ENCODE data around the gene CTSK. TPM values are rescaled to one million over a fixed set of nuclear protein-coding genes. Genes with fewer than 3 reads are reported as not detected.
A peak's percentile ranks its signal among the peaks of the same experiment; 100 is the strongest.

Gene CTSK
- total and polyA plus RNA-seq, 7 donors, result 2.8 to 16.9 (median 4.5) TPM

GRCh38 chr1:150808846-150809245 is 786 bp upstream of the CTSK start:
- WGBS, 3 donors, result 61 to 85% (median 80%) methylated on average over 2 of the region's 2 CpGs
- Histone ChIP-seq H3K36me3 (ENCODE audit: insufficient read depth in 1 of 2, low read depth in 1 of 2) (peaks cover 3 to 47% of the 10 kb centered on the region in 2 donors), H3K27me3 (ENCODE audit: insufficient read depth in 3 of 3, low read length in 2 of 3) (no peaks in the 10 kb centered on the region), H3K9me3 (no peaks in the 10 kb centered on the region), H3K4me3 (no peak overlapping the region), H3K4me1 (no peaks in the 10 kb centered on the region), H3K27ac (no peak overlapping the region)
- no peak for ATAC-seq
- intact Hi-C loops (cut with DNase I), result loop anchor here in 1 of 2 donors (10.0 kb wide), 1 partner anchor 46 kb away; no protein-coding TSS in a partner anchor
- TF ChIP-seq CTCF (IDR thresholded peaks at IDR 0.05), result no peak
- no peak for DNase-seq

- TF ChIP-seq CTCF (IDR thresholded peaks at IDR 0.05), result no peak
- ATAC-seq, result peak in 1 of 4 donors; percentile 38
- intact Hi-C loops (cut with DNase I), result loop anchor here in 1 of 2 donors (10.0 kb wide), 1 partner anchor 47 kb away; no protein-coding TSS in a partner anchor
- WGBS, 3 donors, result 38 to 50% (median 44%) methylated on average over 7 of the region's 7 CpGs
- no peak for DNase-seq
- no peak overlapping the region for H3K27ac ChIP-seq
- H3K27me3 ChIP-seq (ENCODE audit: insufficient read depth in 3 of 3, low read length in 2 of 3), result no peaks in the 10 kb centered on the region
- no peaks in the 10 kb centered on the region for H3K4me1 ChIP-seq
- H3K4me3 ChIP-seq, result peak overlapping the region; percentile 39
- H3K9me3 ChIP-seq, result no peaks in the 10 kb centered on the region
- peaks cover 0 to 47% of the 10 kb centered on the region in 2 donors for H3K36me3 ChIP-seq (ENCODE audit: insufficient read depth in 1 of 2, low read depth in 1 of 2)
These were observed 624 bp downstream of the CTSK start for GRCh38 chr1:150807249-150808023.

- 86 to 90% (median 87%) methylated on average over 4 of the region's 4 CpGs for WGBS, 3 donors
- intact Hi-C loops (cut with DNase I), result loop anchor here in 1 of 2 donors (10.0 kb wide), 1 partner anchor 49 kb away; no protein-coding TSS in a partner anchor
- Histone ChIP-seq H3K9me3 (no peaks in the 10 kb centered on the region), H3K4me3 (no peak overlapping the region), H3K36me3 (ENCODE audit: insufficient read depth in 1 of 2, low read depth in 1 of 2) (peaks cover 0 to 38% of the 10 kb centered on the region in 2 donors), H3K4me1 (no peaks in the 10 kb centered on the region), H3K27ac (no peak overlapping the region), H3K27me3 (ENCODE audit: insufficient read depth in 3 of 3, low read length in 2 of 3) (no peaks in the 10 kb centered on the region)
- no peak for DNase-seq
- no peak for TF ChIP-seq CTCF (IDR thresholded peaks at IDR 0.05)
- ATAC-seq, result no peak
These were observed 2.2 kb downstream of the CTSK start for GRCh38 chr1:150805899-150806298.

GRCh38 chr1:150804671-150805070 is 3.4 kb downstream of the CTSK start:
- DNase-seq, result no peak
- no peaks in the 10 kb centered on the region for H3K27me3 ChIP-seq (ENCODE audit: insufficient read depth in 3 of 3, low read length in 2 of 3)
- intact Hi-C loops (cut with DNase I), result loop anchor here in 1 of 2 donors (10.0 kb wide), 1 partner anchor 50 kb away; no protein-coding TSS in a partner anchor

More at GRCh38 chr1:150804671-150805070, 3.4 kb downstream of the CTSK start:
- Histone ChIP-seq H3K4me1 (no peaks in the 10 kb centered on the region), H3K27ac (no peak overlapping the region), H3K4me3 (no peak overlapping the region), H3K9me3 (no peaks in the 10 kb centered on the region), H3K36me3 (ENCODE audit: insufficient read depth in 1 of 2, low read depth in 1 of 2) (peaks cover 0 to 36% of the 10 kb centered on the region in 2 donors)
- ATAC-seq, result no peak
- WGBS, 3 donors, result 87 to 96% (median 94%) methylated on average over 3 of the region's 3 CpGs
- no peak for TF ChIP-seq CTCF (IDR thresholded peaks at IDR 0.05)

Measured in psoas muscle (tissue), 8 donors.